GM12891 (cell line): ENCODE results near the gene SRGAP1.

Source experiments
- POLR2A ChIP-seq: IDR thresholded peaks from 2 replicates; pipeline ENCODE4 v1.6.1; 2011; ENCODE audit warnings: low read depth, low read length, control low read depth
- POLR2AphosphoS5 ChIP-seq: IDR thresholded peaks from 2 replicates; pipeline ENCODE4 v1.6.1; 2011; ENCODE audit warnings: low read depth, low read length, control low read depth
- POU2F2 ChIP-seq: IDR thresholded peaks from 2 replicates; pipeline ENCODE4 v1.6.1; 2011; ENCODE audit warnings: low read depth, mild to moderate bottlenecking, control low read depth, low read length, moderate library complexity
- SPI1 ChIP-seq: IDR thresholded peaks from 2 replicates; pipeline ENCODE4 v1.6.1; 2011; ENCODE audit warnings: low read depth, low read length, control low read depth
- TAF1 ChIP-seq: IDR thresholded peaks from 2 replicates; pipeline ENCODE4 v1.6.1; 2011; ENCODE audit warnings: low read depth, low read length, control low read depth

DNA sequence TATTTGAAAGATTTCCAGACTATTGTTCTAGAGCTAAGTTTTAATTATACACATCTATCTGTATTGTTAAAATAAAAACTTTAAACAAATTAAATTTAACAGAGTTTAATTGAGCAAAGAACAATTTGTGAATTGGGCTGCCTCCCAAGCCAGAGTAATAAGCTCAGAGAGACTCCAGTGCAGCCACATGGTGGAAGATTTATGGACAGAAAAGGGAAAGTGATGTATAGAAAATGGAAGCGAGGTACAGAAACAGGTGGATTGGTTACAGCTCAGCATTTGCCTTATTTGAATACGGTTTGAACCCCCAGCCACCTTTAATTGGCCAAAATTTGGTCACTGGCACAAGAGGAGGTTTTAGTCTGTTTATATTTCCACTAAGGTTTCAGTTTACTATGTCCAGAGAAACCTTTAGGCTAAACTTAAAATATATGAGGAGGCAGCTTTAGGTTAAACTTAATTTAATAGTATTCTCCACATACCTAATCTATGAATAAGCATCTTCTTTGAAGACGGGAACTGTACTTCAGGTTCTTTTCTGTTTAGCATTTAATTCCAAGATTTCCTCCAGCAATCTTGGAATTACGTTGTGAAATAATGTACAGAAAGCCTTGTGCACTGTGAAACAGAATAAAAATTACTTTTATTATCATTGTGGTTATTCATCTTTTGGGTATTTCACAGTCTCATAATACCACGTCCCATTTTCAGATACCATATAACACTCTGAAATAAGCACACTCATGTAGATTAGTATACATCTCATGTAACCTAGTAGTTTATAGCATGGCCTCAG lies 19.4 kb downstream of the SRGAP1 start:
- TF ChIP-seq POLR2A (no peak), POLR2AphosphoS5 (no peak), TAF1 (no peak), POU2F2 (no peak), SPI1 (no peak)
